Neural cell (in vitro differentiated cells): ENCODE measurements around the gene CLPSL1. TPM values are rescaled to one million over a fixed set of nuclear protein-coding genes. Genes with fewer than 3 reads are reported as not detected.

ENCODE experiments used
- H2AFZ ChIP-seq: fragments of 200-600, 300-800 bp; sonication (generic), shearing (Covaris generic); 2 replicates; pipeline ENCODE4 v1.6.0; 2014; ENCODE audit warnings: low read depth, mild to moderate bottlenecking, antibody characterized with exemption, low read length, moderate library complexity
- H3F3A ChIP-seq: fragments of 200-600 bp; shearing (Covaris generic); 2 replicates; pipeline ENCODE4 v1.6.1; 2016; ENCODE audit warnings: mild to moderate bottlenecking, moderate library complexity, mixed read lengths, antibody characterized with exemption, low read length; ENCODE audit not compliant: insufficient read depth, poor library complexity, severe bottlenecking
- H3K27ac ChIP-seq: fragments of 200-600, 300-800 bp; sonication (generic), shearing (Covaris generic); 2 replicates; pipeline ENCODE4 v1.5.1; 2014; ENCODE audit warnings: mild to moderate bottlenecking, low read length, moderate library complexity
- H3K27me3 ChIP-seq: fragments of 300-800, 200-600 bp; sonication (generic), shearing (Covaris generic); 2 replicates; pipeline ENCODE4 v1.6.0; 2014; ENCODE audit warnings: mild to moderate bottlenecking, low read depth, low read length, moderate library complexity; ENCODE audit not compliant: insufficient read depth
- H3K36me3 ChIP-seq: fragments of 300-800, 200-600 bp; sonication (generic), shearing (Covaris generic); 2 replicates; pipeline ENCODE4 v1.5.1; 2014; ENCODE audit warnings: mild to moderate bottlenecking, antibody characterized with exemption, low read length, moderate library complexity; ENCODE audit not compliant: insufficient read depth
- H3K4me2 ChIP-seq: fragments of 300-800, 200-600 bp; sonication (generic), shearing (Covaris generic); 2 replicates; pipeline ENCODE4 v1.6.0; 2014; ENCODE audit warnings: mild to moderate bottlenecking, low read length
- H3K4me3 ChIP-seq: fragments of 300-800, 200-600 bp; sonication (generic), shearing (Covaris generic); 2 replicates; pipeline ENCODE4 v1.5.1; 2014; ENCODE audit warnings: mild to moderate bottlenecking, low read length, moderate library complexity
- H3K79me2 ChIP-seq: fragments of 200-600 bp; shearing (Covaris generic); replicated peaks from 2 replicates; pipeline ENCODE4 v1.6.0; 2014; ENCODE audit warnings: mild to moderate bottlenecking, low read length, moderate library complexity; ENCODE audit not compliant: insufficient read depth
- H3K9ac ChIP-seq: fragments of 300-800, 200-600 bp; sonication (generic), shearing (Covaris generic); 2 replicates; pipeline ENCODE4 v1.6.1; 2016; ENCODE audit warnings: mild to moderate bottlenecking, low read length, mixed read lengths
- H3K9me2 ChIP-seq: fragments of 200-600 bp; shearing (Covaris generic); 2 replicates; pipeline ENCODE4 v1.6.1; 2016; ENCODE audit warnings: mild to moderate bottlenecking, low read length, mixed read lengths; ENCODE audit not compliant: insufficient read depth
- H3K9me3 ChIP-seq: fragments of 200-600, 300-800 bp; sonication (generic), shearing (Covaris generic); 2 replicates; pipeline ENCODE4 v1.6.1; 2016; ENCODE audit warnings: mild to moderate bottlenecking, mixed run types, low read length, moderate library complexity, mixed read lengths
- H4K20me1 ChIP-seq: fragments of 200-600 bp; shearing (Covaris generic); 2 replicates; pipeline ENCODE4 v1.6.1; 2016; ENCODE audit warnings: mild to moderate bottlenecking, mixed run types; ENCODE audit not compliant: insufficient read depth
- EP300 ChIP-seq: fragments of 450-650 bp; conservative IDR thresholded peaks from 2 replicates; pipeline ENCODE4 v1.6.1; 2014; ENCODE audit warnings: antibody characterized with exemption, mild to moderate bottlenecking, moderate library complexity; ENCODE audit not compliant: poor library complexity, severe bottlenecking
- EZH2 ChIP-seq: fragments of 200-600, 300-800 bp; shearing (Covaris generic), sonication (generic); IDR thresholded peaks from 2 replicates; pipeline ENCODE4 v1.6.1; 2014; ENCODE audit warnings: antibody characterized with exemption, low read length, borderline replicate concordance, mild to moderate bottlenecking; ENCODE audit not compliant: insufficient read depth, poor library complexity, severe bottlenecking
- MXI1 ChIP-seq: fragments of 450-650 bp; conservative IDR thresholded peaks from 2 replicates; pipeline ENCODE4 v1.6.1; 2014; ENCODE audit warnings: antibody characterized with exemption, mild to moderate bottlenecking; ENCODE audit not compliant: poor library complexity, severe bottlenecking
- POLR2AphosphoS5 ChIP-seq: IDR thresholded peaks from 2 replicates; pipeline ENCODE4 v1.6.1; 2012
- RAD21 ChIP-seq: fragments of 450-650 bp; conservative IDR thresholded peaks from 2 replicates; pipeline ENCODE4 v1.6.1; 2014; ENCODE audit warnings: antibody characterized with exemption, mild to moderate bottlenecking, moderate library complexity
- SMC3 ChIP-seq: fragments of 450-650 bp; conservative IDR thresholded peaks from 2 replicates; pipeline ENCODE4 v1.6.1; 2014; ENCODE audit warnings: antibody characterized with exemption, mild to moderate bottlenecking, moderate library complexity; ENCODE audit not compliant: poor library complexity
- TAF1 ChIP-seq: IDR thresholded peaks from 2 replicates; pipeline ENCODE4 v1.6.1; 2012; ENCODE audit warnings: low read depth
- polyA plus RNA-seq: library from polyadenylated mRNA; depleted of rRNA; stranded (reverse); fragments of >200 nt; gene quantifications from 2 replicates; pipeline ENCODE4 v1.2.3, GENCODE V29; 2014
- TF ChIP-seq, protein P1 (sequence below): IDR thresholded peaks from 2 replicates; pipeline ENCODE4 v1.6.1; 2012; ENCODE audit warnings: borderline replicate concordance
- TF ChIP-seq, protein P2 (sequence below): fragments of 450-650 bp; IDR thresholded peaks from 2 replicates; pipeline ENCODE4 v1.5.1; 2014; ENCODE audit warnings: antibody characterized with exemption, mild to moderate bottlenecking, moderate library complexity; ENCODE audit not compliant: poor library complexity, severe bottlenecking

Gene CLPSL1
- polyA plus RNA-seq, 1 donor from 2014 or later: not detected

DNA sequence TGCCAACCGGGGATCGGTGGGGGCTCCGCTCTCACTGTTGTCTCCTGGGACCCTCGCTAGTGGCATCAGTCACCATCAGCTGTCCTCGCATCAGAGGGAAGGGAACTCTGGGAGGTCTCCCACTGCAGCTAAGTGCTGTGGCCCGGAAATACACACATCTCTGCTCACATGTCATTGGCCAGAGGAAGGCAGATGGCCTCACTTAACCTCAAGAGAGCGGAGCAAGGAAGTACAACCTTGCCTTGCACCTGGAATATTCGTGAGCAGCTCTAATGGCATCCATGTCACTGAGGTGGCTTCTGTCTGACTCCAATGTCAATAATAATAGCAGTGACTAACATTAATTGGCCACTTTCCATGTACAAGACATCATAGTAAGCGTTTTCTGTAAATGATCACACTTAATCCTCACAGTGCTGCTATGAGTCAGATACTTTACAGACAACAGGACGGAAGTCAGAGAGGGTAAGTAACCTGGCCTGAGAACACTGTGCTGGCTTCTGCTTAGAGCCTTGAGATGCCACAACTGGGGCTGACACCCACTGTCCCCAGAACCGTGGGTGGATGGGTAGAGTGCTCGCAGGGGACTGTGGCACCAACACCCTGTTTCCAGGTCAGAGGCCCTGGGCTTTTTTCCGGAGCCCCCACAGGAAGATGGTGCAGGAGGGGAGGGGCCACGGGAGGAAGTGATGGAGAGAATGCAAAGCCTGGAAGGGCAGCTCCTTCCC is 30.3 kb downstream of the CLPSL1 start:
- Histone ChIP-seq H3F3A (no peaks in the 10 kb centered on the region), H3K36me3 (no peaks in the 10 kb centered on the region), H2AFZ (no peak overlapping the region), H3K4me3 (no peak overlapping the region), H3K27ac (no peak overlapping the region), H3K9me2 (no peaks in the 10 kb centered on the region), H3K9ac (no peak overlapping the region), H3K4me2 (no peak overlapping the region), H3K79me2 (no peaks in the 10 kb centered on the region), H4K20me1 (no peaks in the 10 kb centered on the region), H3K27me3 (no peaks in the 10 kb centered on the region), H3K9me3 (no peaks in the 10 kb centered on the region)
- TF ChIP-seq, protein P1, sequence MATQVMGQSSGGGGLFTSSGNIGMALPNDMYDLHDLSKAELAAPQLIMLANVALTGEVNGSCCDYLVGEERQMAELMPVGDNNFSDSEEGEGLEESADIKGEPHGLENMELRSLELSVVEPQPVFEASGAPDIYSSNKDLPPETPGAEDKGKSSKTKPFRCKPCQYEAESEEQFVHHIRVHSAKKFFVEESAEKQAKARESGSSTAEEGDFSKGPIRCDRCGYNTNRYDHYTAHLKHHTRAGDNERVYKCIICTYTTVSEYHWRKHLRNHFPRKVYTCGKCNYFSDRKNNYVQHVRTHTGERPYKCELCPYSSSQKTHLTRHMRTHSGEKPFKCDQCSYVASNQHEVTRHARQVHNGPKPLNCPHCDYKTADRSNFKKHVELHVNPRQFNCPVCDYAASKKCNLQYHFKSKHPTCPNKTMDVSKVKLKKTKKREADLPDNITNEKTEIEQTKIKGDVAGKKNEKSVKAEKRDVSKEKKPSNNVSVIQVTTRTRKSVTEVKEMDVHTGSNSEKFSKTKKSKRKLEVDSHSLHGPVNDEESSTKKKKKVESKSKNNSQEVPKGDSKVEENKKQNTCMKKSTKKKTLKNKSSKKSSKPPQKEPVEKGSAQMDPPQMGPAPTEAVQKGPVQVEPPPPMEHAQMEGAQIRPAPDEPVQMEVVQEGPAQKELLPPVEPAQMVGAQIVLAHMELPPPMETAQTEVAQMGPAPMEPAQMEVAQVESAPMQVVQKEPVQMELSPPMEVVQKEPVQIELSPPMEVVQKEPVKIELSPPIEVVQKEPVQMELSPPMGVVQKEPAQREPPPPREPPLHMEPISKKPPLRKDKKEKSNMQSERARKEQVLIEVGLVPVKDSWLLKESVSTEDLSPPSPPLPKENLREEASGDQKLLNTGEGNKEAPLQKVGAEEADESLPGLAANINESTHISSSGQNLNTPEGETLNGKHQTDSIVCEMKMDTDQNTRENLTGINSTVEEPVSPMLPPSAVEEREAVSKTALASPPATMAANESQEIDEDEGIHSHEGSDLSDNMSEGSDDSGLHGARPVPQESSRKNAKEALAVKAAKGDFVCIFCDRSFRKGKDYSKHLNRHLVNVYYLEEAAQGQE: no peak
- peak; percentile 16 for TF ChIP-seq EP300

DNA sequence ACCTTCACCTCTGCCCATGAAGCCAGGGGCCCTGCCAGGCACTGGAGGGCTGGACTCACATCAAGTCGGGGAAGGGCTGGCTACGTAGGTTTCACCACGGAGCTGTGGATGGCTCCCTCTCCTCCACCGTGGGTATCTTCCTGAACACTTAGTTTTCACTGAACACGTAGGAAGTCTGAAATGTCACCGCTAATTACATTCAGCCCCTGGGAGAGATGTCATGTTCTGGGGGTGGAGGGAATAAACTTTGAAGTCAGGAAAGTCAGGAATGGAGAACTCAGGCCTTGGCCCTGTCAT is 30.8 kb downstream of the CLPSL1 start:
- no peaks in the 10 kb centered on the region for H3K9me2 ChIP-seq
- no peaks in the 10 kb centered on the region for H3F3A ChIP-seq
- TF ChIP-seq RAD21 (no peak), MXI1 (no peak), TAF1 (no peak), EP300 (no peak), EZH2 (no peak), SMC3 (no peak), POLR2AphosphoS5 (no peak)
- TF ChIP-seq, protein P1: no peak
- TF ChIP-seq, protein P2, sequence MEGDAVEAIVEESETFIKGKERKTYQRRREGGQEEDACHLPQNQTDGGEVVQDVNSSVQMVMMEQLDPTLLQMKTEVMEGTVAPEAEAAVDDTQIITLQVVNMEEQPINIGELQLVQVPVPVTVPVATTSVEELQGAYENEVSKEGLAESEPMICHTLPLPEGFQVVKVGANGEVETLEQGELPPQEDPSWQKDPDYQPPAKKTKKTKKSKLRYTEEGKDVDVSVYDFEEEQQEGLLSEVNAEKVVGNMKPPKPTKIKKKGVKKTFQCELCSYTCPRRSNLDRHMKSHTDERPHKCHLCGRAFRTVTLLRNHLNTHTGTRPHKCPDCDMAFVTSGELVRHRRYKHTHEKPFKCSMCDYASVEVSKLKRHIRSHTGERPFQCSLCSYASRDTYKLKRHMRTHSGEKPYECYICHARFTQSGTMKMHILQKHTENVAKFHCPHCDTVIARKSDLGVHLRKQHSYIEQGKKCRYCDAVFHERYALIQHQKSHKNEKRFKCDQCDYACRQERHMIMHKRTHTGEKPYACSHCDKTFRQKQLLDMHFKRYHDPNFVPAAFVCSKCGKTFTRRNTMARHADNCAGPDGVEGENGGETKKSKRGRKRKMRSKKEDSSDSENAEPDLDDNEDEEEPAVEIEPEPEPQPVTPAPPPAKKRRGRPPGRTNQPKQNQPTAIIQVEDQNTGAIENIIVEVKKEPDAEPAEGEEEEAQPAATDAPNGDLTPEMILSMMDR: no peak
- no peak overlapping the region for H3K9ac ChIP-seq
- H3K79me2 ChIP-seq: no peaks in the 10 kb centered on the region
- H3K9me3 ChIP-seq: no peaks in the 10 kb centered on the region
- no peak overlapping the region for H3K4me2 ChIP-seq
- no peaks in the 10 kb centered on the region for H3K27me3 ChIP-seq
- no peak overlapping the region for H3K4me3 ChIP-seq
- no peak overlapping the region for H3K27ac ChIP-seq
- H2AFZ ChIP-seq: no peak overlapping the region
- H4K20me1 ChIP-seq: no peaks in the 10 kb centered on the region
- H3K36me3 ChIP-seq: no peaks in the 10 kb centered on the region
